ENCODE data around the gene ASH1L.
"Not testable (repeated sequence)": the region's sequence is repeated elsewhere in the genome, so short reads cannot be mapped to it uniquely, and the experiment has no call there.

- TF ChIP-seq RCOR1 (IDR thresholded peaks at IDR 0.05; ENCODE audit: borderline replicate concordance in 1 of 2, low read depth in 2 of 2, low read length in 2 of 2), result 0 out of 4 replicates have a peak, but pooled peaks of 1 of the 2 experiments have one; percentile 7
- not testable (repeated sequence) for TF ChIP-seq FOXA1 (IDR thresholded peaks at IDR 0.05; ENCODE audit: borderline replicate concordance); ZNF77 (CRISPR knock-in tag; IDR thresholded peaks at IDR 0.05); ARHGAP35 (IDR thresholded peaks at IDR 0.05; ENCODE audit: partially characterized antibody); EZH2 (IDR thresholded peaks at IDR 0.05; ENCODE audit: borderline replicate concordance, low read depth, low read length); MLLT1 (IDR thresholded peaks at IDR 0.05)
- TF ChIP-seq, protein P1, sequence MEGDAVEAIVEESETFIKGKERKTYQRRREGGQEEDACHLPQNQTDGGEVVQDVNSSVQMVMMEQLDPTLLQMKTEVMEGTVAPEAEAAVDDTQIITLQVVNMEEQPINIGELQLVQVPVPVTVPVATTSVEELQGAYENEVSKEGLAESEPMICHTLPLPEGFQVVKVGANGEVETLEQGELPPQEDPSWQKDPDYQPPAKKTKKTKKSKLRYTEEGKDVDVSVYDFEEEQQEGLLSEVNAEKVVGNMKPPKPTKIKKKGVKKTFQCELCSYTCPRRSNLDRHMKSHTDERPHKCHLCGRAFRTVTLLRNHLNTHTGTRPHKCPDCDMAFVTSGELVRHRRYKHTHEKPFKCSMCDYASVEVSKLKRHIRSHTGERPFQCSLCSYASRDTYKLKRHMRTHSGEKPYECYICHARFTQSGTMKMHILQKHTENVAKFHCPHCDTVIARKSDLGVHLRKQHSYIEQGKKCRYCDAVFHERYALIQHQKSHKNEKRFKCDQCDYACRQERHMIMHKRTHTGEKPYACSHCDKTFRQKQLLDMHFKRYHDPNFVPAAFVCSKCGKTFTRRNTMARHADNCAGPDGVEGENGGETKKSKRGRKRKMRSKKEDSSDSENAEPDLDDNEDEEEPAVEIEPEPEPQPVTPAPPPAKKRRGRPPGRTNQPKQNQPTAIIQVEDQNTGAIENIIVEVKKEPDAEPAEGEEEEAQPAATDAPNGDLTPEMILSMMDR (IDR thresholded peaks at IDR 0.05 in 2 of 3, conservative IDR thresholded peaks at IDR 0.05 in 1 of 3; ENCODE audit: insufficient read depth in 2 of 3, low read depth in 1 of 3, low read length in 3 of 3), result not testable (repeated sequence)
- TF ChIP-seq, protein P2, sequence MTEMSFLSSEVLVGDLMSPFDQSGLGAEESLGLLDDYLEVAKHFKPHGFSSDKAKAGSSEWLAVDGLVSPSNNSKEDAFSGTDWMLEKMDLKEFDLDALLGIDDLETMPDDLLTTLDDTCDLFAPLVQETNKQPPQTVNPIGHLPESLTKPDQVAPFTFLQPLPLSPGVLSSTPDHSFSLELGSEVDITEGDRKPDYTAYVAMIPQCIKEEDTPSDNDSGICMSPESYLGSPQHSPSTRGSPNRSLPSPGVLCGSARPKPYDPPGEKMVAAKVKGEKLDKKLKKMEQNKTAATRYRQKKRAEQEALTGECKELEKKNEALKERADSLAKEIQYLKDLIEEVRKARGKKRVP (CRISPR knock-in tag; IDR thresholded peaks at IDR 0.05), result not testable (repeated sequence)
Observed at GRCh38 chr1:155595877-155596474, 33.4 kb upstream of the ASH1L start.
